CD4-positive, alpha-beta T cell treated with Interleukin-2 at 100 ng/mL for 4 hours (primary cell): ENCODE data around the gene CADM1.
A peak's percentile ranks its signal among the peaks of the same experiment; 100 is the strongest.

Experiments
- DNase-seq: peaks from one replicate; pipeline ENCODE4 v3.0.0-alpha.2; 2020; ENCODE audit warnings: low spot score

CADM1 gene

GRCh38 chr11:115206365-115207022 lies 297.7 kb downstream of the CADM1 start:
- no peak for DNase-seq

- DNase-seq: no peak
These were observed 301.2 kb downstream of the CADM1 start for GRCh38 chr11:115202900-115203552.

GRCh38 chr11:115202074-115202473 lies 302.1 kb downstream of the CADM1 start:
- no peak for DNase-seq

DNA sequence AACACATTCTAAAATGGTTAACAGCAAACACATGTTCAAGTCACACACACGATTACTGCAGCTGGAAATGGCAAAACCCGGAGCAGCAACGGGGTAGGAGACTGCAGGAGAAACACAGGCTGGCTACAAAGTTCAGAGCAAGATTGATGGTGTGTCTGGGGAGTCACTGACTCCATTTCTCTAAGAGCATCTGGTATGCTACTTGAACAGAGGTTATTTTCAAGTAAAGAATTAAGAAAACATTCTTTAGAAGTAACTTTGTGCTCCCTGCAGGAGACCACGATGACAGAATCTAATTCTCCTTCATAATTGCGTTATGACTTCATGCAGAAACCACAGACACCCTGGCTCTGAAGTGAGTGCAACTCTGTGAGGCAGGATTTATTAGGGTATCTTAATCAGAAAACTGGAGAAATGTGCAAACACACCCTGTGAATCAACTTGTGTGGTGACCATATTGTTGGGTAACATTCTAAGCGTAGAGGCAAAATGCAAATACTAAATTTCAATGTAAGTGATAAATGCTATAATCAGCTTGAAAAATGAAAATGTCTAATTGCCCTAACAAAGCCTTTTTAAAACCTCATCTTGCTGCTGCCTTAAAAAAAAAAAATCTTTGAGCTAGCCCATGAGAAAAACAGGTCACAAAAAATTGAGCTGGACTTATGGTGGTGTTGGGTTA lies 303.0 kb downstream of the CADM1 start:
- DNase-seq: peak; percentile 9

- DNase-seq: no peak
These were observed 304.6 kb downstream of the CADM1 start for GRCh38 chr11:115199481-115200069.

- no peak for DNase-seq
These were observed 305.9 kb downstream of the CADM1 start for GRCh38 chr11:115198321-115198741.

DNA sequence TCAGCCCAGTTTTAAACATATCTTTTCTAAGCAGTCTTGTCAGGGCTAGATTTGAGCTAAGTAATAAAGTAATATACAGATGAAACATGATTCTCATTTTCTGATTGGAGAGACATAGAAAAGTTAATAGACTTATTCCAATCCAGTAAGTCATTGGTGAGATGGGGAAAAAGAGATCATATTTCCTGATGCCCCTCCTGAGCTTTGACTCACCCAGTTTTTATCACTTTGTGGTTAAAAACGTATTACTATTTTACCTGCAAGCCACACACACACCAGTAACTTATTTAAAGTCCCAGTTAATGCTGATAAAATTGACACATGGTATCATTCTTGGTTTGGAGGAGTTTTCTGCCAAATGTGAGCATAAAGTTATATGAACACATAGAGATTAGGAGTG lies 306.8 kb downstream of the CADM1 start:
- DNase-seq: no peak

DNA sequence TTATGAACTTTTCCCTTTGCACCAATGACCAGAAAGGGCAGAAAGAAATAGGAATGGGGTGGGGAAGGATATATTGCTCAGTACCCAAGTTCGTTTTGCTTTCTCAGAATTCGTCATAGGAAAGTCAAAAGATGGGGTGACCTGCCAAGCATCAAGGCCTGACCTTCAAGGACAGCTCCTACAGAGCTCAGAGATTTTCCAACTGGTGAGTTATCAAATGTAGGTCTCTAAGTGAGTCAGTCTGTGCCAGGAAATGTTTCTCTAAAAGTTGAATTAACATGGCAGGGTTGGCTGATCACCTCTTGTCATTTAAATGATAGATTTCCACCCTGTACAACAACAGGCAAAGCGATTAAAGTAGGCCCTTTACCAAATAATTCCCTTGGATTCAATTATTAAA lies 307.2 kb downstream of the CADM1 start:
- DNase-seq: no peak

GRCh38 chr11:115194802-115195110 lies 309.5 kb downstream of the CADM1 start:
- no peak for DNase-seq

GRCh38 chr11:115193914-115194801 lies 310.1 kb downstream of the CADM1 start:
- no peak for DNase-seq

GRCh38 chr11:115191761-115192160 lies 312.5 kb downstream of the CADM1 start:
- DNase-seq: no peak

DNA sequence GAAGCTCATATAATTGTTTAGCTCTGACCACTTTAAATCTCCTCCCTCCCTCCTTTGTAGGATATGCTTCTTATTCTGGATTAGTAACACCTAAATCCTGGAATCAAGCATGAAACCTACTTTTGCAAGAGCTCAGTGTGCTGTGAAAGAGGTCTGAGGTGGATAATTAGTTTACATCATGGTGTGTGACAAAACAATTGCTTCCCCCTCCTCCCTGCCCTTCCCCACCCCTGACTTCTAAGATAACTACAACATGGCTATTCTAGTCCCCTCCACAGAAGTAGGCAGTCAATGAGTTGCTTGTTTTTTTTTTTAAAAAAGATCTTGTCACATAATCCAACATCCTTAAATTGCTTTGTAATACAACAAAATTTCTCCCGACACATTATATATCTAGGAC lies 314.0 kb downstream of the CADM1 start:
- no peak for DNase-seq

GRCh38 chr11:115188898-115189278 lies 315.3 kb downstream of the CADM1 start:
- no peak for DNase-seq

DNA sequence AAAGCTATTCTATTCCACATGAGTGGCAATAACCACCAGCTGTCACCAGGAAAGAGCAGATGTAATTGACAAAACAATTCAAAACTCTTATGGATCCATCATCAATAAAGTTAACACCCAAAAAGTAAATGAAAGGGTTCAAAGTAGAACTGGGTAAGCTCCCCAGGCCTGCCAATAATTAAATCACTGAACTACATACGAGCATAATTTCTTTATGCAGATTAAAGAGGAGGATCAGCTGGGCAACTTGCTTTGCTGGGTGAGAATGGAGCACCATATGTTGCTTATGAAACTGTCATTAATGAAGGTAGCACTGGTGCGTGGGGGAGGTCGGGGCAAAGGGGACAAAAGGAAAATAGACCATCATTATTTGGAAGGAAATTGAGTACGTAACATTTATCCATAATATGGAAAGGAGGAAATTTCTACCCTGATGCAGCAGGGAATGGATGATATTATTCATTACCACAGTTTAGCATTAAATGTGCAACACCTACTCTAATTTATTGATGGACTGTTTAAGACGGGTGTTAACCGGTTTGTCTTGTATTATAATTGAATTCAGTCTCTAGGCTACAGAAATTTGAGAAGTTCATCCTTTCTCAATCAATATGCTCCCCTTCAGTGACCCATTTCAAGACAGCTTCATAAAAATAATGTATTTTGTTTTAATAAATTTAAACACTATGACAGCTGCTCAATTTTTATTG lies 315.9 kb downstream of the CADM1 start:
- no peak for DNase-seq

DNA sequence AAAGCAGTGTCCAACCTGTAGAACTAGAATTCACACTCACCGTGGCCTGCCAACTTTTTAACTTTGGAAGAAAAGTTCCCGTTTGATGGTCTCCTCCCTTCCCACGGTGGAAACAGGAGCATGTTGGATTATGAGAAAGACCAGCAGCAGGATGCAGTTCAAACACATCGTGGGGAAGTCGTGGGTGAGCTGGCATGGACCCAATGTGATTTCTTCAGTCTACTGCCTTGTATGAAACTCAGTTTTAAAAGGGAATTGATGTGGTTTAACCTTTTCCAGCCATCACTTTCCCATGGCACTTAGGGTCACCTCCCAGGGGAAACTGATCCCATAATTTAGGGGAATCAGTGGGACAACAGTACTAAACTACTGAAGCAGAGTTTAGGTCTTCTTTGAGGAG lies 318.3 kb downstream of the CADM1 start:
- no peak for DNase-seq

- DNase-seq: no peak
These were observed 318.7 kb downstream of the CADM1 start for GRCh38 chr11:115185507-115185906.

DNA sequence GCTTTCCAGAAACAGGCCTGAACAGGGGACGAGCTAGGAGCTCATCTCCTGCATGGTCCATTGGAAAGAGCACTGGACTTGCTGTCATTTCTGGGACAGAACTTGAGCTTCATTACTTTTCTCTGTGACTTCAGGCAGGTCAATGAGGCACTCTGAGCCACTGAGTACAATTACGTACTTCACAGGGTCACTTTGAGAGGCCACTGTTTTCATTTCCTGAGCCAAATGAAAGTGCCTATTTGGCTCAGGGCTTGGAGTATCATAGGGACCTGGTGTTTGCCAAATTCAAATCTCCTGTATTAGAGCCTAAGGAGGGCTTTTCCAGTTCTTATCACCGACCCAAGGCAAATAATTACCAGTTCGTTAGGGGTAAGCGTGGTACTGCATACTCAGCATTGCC lies 319.3 kb downstream of the CADM1 start:
- DNase-seq: no peak

DNA sequence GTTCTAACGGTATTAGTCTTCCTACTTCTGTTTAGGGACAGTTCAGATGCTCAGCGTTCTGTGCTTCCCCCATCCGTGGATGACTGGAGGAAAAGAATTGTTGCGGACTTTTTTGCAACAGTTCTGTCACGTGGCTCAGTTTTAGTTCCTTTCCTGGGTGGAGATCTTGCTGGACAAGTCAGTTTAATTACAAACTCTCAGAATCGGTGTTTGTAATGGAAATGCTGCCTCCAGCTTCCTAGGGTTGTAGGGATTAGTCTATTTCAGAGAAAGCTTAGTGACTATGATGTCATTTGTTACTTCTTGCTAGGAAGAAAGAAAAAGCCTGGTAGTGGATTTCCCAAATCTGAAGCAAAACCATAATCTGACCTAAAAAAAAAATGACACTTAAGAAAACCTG lies 320.4 kb downstream of the CADM1 start:
- no peak for DNase-seq

- no peak for DNase-seq
These were observed 321.1 kb downstream of the CADM1 start for GRCh38 chr11:115183136-115183535.

GRCh38 chr11:115182282-115182955 lies 321.8 kb downstream of the CADM1 start:
- no peak for DNase-seq

DNA sequence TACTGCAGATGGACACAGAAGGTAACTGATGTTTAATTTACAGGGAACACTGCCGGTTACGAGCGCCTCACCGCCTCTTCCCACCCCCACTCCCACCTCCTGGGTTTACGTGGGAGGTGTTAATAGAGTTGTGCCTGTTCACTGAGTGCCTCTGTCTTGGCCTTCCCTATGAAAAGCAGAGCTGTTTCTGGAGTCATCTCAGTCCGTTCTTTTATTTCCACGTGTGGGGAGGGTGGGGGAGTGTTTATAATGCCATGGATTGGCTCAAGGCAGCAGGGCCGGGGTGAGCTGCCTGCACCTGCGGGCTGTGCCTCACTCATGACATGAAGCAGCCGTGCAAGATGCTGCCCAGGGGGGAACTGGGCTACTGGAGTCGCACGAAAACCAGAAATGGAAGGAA lies 322.7 kb downstream of the CADM1 start:
- DNase-seq: no peak
